ENCODE data around the gene HDAC3.

DNA sequence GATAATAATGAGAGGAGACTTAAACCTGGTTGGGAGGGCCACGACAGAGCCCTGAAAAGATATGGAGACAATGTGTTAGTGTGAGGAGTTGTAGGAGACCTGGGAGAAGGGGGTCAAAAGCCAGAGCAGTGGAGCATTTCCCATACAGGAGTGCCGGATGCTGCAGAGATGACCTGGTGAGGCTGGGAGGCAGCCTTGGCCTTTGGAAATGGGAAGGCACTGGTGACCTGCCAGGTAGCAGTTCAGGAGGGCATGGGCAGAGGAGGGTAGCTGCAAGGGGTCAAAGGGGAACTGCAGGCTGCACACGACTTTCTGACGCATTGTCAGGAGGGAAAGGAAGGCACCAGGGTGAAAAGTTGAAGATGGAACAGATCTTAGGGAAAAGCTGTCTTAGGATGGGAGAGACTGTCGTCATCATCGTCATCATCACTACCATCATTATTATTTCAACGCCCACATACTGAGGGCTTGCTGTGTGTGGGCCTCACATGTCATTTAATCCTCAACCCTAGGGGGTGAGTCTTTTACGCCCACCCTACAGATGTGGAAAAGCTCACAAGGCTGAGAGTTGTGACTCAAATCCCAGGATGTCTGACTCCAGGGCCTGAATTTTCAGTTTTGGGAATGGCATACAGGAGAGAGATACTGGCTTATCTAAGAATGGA, 32.1 kb upstream of the HDAC3 start:
- no peak for TF ChIP-seq EZH2 (IDR thresholded peaks at IDR 0.05; ENCODE audit: borderline replicate concordance, low read length)
- TF ChIP-seq, protein P1, sequence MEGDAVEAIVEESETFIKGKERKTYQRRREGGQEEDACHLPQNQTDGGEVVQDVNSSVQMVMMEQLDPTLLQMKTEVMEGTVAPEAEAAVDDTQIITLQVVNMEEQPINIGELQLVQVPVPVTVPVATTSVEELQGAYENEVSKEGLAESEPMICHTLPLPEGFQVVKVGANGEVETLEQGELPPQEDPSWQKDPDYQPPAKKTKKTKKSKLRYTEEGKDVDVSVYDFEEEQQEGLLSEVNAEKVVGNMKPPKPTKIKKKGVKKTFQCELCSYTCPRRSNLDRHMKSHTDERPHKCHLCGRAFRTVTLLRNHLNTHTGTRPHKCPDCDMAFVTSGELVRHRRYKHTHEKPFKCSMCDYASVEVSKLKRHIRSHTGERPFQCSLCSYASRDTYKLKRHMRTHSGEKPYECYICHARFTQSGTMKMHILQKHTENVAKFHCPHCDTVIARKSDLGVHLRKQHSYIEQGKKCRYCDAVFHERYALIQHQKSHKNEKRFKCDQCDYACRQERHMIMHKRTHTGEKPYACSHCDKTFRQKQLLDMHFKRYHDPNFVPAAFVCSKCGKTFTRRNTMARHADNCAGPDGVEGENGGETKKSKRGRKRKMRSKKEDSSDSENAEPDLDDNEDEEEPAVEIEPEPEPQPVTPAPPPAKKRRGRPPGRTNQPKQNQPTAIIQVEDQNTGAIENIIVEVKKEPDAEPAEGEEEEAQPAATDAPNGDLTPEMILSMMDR (conservative IDR thresholded peaks at IDR 0.05 in 1 of 2, IDR thresholded peaks at IDR 0.05 in 1 of 2; ENCODE audit: extremely low read depth in 1 of 2, insufficient read depth in 1 of 2, low read depth in 1 of 2, low read length in 2 of 2): no peak
